ENCODE measurements around the gene NOP53. TPM values are rescaled to one million over a fixed set of nuclear protein-coding genes. Genes with fewer than 3 reads are reported as not detected.

Gene NOP53
- total RNA-seq = 169 TPM
- long read RNA-seq, transcript NOP53-201 (13 exons, 1,528 nt) = major isoform, 267 of 353 reads
- long read RNA-seq, transcript NOP53-206 (2 exons, 265 nt) = minor isoform, 61 of 353 reads
- long read RNA-seq, partial matches to known transcripts = 23 of 353 reads
- long read RNA-seq, other reads (novel, unspliced or antisense) = 2 of 353 reads

GRCh38 chr19:47745010-47745901, at the start of gene NOP53:
TSS of gene NOP53 (plus strand) at chr19:47745546. CDS start at chr19:47745560, 14 bp downstream.
- Histone ChIP-seq H3K4me3 (peak within 1 kb of the TSS; percentile 81), H3K27me3 (ENCODE audit: low read depth) (no peaks in the 10 kb centered on the region), H3K4me1 (peaks cover 60% of the 10 kb centered on the region), H3K27ac (replicated peaks) (peak within 1 kb of the TSS; percentile 96), H3K9me3 (replicated peaks) (no peaks in the 10 kb centered on the region), H3K36me3 (peaks cover 50% of the 10 kb centered on the region)
- peak; percentile 27 for TF ChIP-seq CTCF (IDR thresholded peaks at IDR 0.05; ENCODE audit: borderline replicate concordance)
- intact Hi-C loops (cut with micrococcal nuclease) = no loop called here
- peak; percentile 96 for DNase-seq

- H3K4me3 ChIP-seq = no peak overlapping the region
- no peak overlapping the region for H3K27ac ChIP-seq (replicated peaks)
- no peaks in the 10 kb centered on the region for H3K9me3 ChIP-seq (replicated peaks)
- peaks cover 45% of the 10 kb centered on the region for H3K36me3 ChIP-seq
- H3K27me3 ChIP-seq (ENCODE audit: low read depth) = no peaks in the 10 kb centered on the region
- no peak for TF ChIP-seq CTCF (IDR thresholded peaks at IDR 0.05; ENCODE audit: borderline replicate concordance)
- intact Hi-C loops (cut with micrococcal nuclease) = no loop called here
- DNase-seq = no peak
- H3K4me1 ChIP-seq = peaks cover 8% of the 10 kb centered on the region
These were observed 48.7 kb upstream of the NOP53 start for GRCh38 chr19:47696635-47697034.

- Histone ChIP-seq H3K4me3 (no peak overlapping the region), H3K9me3 (replicated peaks) (no peaks in the 10 kb centered on the region), H3K36me3 (peaks cover 50% of the 10 kb centered on the region), H3K4me1 (peaks cover 8% of the 10 kb centered on the region), H3K27me3 (ENCODE audit: low read depth) (no peaks in the 10 kb centered on the region), H3K27ac (replicated peaks) (peak overlapping the region; percentile 69)
- peak; percentile 73 for DNase-seq
- intact Hi-C loops (cut with micrococcal nuclease) = no loop called here
- peak; percentile 98 for TF ChIP-seq CTCF (IDR thresholded peaks at IDR 0.05; ENCODE audit: borderline replicate concordance)
These were observed 47.3 kb upstream of the NOP53 start for GRCh38 chr19:47697863-47698609.

- Histone ChIP-seq H3K4me1 (peaks cover 8% of the 10 kb centered on the region), H3K9me3 (replicated peaks) (no peaks in the 10 kb centered on the region), H3K27me3 (ENCODE audit: low read depth) (no peaks in the 10 kb centered on the region), H3K4me3 (no peak overlapping the region), H3K36me3 (peaks cover 58% of the 10 kb centered on the region), H3K27ac (replicated peaks) (no peak overlapping the region)
- intact Hi-C loops (cut with micrococcal nuclease) = no loop called here
- DNase-seq = no peak
- no peak for TF ChIP-seq CTCF (IDR thresholded peaks at IDR 0.05; ENCODE audit: borderline replicate concordance)
These were observed 46.6 kb upstream of the NOP53 start for GRCh38 chr19:47698631-47699359.

Measured in left ventricle myocardium inferior (tissue), 1 donor.